Measurements from ENCODE around the gene LRCH4.
A peak's percentile ranks its signal among the peaks of the same experiment; 100 is the strongest.

Gene LRCH4

DNA sequence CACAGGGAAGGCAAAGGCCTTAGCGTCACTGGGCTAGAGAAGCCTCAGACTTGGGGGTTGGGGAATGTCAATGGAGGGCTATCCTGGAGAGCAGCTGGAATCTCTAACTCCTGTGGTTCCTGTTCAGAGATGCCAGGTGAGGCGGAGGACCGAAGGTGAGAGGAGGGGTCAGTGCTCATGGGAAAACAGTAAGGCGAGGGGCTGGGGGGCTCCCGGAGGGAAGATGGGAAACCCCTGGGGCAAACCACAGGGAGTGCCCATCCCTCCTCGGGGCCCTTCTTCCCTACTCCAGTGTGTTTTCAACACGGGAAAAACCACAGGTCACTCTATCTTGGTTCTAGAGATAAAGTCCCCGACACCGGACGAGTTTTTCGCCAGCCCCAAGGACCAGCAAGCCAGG is 3.3 kb downstream of the LRCH4 start:
- H3K27ac ChIP-seq = peak overlapping the region; percentile 95
- H3K9me3 ChIP-seq = no peaks in the 10 kb centered on the region
- peak overlapping the region; percentile 85 to 87 for H3K4me3 ChIP-seq (ENCODE audit: low read depth in 1 of 2, low read length in 1 of 2)
- H3K4me1 ChIP-seq (ENCODE audit: control insufficient read depth in 1 of 2, insufficient read depth in 1 of 2, low read depth in 1 of 2, low read length in 1 of 2) = peaks cover 30 to 50% of the 10 kb centered on the region in 2 experiments
- H3K27me3 ChIP-seq = no peaks in the 10 kb centered on the region
- peaks cover 50% of the 10 kb centered on the region for H3K36me3 ChIP-seq
- TF ChIP-seq, protein P1, sequence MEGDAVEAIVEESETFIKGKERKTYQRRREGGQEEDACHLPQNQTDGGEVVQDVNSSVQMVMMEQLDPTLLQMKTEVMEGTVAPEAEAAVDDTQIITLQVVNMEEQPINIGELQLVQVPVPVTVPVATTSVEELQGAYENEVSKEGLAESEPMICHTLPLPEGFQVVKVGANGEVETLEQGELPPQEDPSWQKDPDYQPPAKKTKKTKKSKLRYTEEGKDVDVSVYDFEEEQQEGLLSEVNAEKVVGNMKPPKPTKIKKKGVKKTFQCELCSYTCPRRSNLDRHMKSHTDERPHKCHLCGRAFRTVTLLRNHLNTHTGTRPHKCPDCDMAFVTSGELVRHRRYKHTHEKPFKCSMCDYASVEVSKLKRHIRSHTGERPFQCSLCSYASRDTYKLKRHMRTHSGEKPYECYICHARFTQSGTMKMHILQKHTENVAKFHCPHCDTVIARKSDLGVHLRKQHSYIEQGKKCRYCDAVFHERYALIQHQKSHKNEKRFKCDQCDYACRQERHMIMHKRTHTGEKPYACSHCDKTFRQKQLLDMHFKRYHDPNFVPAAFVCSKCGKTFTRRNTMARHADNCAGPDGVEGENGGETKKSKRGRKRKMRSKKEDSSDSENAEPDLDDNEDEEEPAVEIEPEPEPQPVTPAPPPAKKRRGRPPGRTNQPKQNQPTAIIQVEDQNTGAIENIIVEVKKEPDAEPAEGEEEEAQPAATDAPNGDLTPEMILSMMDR (IDR thresholded peaks at IDR 0.05) = no peak

DNA sequence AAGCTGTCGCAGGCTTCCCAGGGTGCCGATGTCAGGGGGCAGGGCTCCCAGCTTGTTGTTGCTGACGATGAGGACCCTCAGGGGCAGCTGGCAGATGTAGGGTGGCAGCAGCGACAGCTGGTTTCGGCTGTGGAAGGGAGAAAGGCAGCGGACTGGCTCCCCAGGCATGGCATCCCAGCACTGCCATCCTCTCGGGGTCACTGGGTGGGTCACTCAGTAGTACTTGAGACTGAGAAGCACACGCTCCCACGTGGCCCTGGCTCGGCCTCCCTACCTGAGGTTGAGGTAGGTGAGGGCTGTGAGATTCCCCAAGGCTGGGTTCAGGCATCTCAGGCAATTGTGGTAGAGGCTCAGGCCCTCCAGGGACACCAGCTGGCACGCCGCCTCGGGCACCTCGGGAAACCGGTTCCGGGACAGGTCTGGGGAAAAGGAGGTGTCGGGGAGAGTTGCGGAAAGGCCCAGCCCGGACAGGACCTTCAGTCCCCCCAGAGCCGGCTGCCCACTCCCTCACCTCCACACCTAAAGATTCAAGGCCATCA is 3.8 kb downstream of the LRCH4 start:
- Histone ChIP-seq H3K36me3 (peaks cover 55% of the 10 kb centered on the region), H3K4me3 (ENCODE audit: low read depth in 1 of 2, low read length in 1 of 2) (peak overlapping the region; percentile 85 to 87), H3K9me3 (no peaks in the 10 kb centered on the region), H3K27ac (peak overlapping the region; percentile 95), H3K4me1 (ENCODE audit: control insufficient read depth in 1 of 2, insufficient read depth in 1 of 2, low read depth in 1 of 2, low read length in 1 of 2) (peaks cover 26 to 45% of the 10 kb centered on the region in 2 experiments), H3K27me3 (no peaks in the 10 kb centered on the region)
- TF ChIP-seq, protein P1 (IDR thresholded peaks at IDR 0.05) = no peak

DNA sequence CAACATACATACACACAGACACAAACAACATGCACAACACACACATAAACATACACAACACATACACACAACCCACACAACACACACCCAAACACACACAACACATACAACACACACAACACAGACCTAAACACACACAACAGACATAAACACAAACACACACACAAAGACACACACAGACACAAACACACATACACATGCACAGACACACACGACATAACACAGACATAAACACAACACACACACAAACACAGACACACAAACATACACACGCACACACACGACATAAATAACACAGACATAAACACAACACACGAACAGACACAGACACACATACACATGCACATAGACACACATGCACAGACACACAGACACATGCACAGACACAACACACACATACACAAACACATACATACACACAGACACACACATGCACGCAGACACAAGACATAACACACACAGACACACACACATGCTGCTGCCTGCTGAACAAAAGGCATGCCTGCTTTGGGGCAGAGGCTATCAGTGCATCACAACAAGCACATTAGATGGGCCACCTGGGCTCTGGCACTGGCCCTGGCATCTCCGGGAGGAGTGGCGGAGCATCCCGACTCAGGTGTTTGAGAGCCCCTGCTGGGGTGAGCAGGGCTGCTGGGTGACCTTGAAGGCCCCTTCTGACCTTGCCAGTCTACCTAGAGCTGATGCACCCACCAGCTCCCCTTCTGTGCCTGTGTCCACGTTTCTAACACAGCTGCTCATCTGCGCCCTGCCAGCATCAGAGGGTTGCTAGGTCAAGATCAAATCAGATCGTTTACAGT is 5.3 kb downstream of the LRCH4 start:
- TF ChIP-seq, protein P1 (IDR thresholded peaks at IDR 0.05) = no peak
- Histone ChIP-seq H3K9me3 (no peaks in the 10 kb centered on the region), H3K4me1 (ENCODE audit: control insufficient read depth in 1 of 2, insufficient read depth in 1 of 2, low read depth in 1 of 2, low read length in 1 of 2) (peaks cover 21 to 38% of the 10 kb centered on the region in 2 experiments), H3K36me3 (peaks cover 69% of the 10 kb centered on the region), H3K4me3 (ENCODE audit: low read depth in 1 of 2, low read length in 1 of 2) (no peak overlapping the region), H3K27me3 (no peaks in the 10 kb centered on the region), H3K27ac (peak overlapping the region; percentile 15)

DNA sequence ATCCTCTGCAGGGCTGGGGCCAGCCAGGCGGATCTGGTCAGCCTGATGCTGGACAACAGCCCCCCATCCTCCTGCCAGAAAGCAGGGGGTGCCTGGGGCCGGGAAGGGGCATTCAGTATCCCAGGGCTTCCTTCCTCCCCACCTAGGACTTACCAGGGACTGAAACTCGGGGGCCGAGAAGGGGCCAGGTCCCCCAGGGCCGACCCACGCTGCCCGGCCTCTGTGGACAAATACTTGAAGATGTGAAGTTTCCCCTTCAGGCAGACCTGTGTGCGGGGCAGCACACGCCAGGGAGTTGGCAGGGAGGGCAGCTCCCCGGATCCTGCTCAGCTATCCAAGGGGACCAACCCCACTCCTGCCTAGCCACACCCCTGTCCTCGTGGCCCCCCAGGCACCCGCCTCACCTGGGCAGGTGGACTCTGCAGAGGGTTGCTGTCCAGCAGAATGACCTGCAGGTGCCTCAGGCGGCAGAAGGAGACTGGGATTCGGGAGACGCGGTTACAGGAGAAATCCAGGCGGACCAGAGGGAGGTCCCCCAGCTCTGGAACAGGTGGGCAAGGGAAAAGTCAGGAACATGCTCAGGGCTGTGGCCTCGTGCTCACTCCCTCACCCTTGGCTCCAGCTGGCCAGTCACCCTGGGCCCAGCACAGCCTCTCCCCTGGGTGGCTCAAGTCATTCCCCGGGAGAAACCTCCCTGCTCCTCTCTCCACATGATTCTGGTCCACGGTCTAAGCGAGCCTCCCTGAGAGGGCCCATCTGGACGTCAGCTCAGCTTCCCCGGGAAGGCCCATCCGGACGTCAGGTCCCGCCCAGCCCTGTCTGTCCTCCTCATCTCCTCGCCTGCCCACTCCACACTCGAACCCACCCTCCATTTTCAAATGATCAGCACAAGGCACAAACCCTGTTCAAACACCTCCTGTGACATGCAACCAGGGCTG is 7.4 kb downstream of the LRCH4 start:
- peaks cover 17 to 21% of the 10 kb centered on the region in 2 experiments for H3K4me1 ChIP-seq (ENCODE audit: control insufficient read depth in 1 of 2, insufficient read depth in 1 of 2, low read depth in 1 of 2, low read length in 1 of 2)
- no peaks in the 10 kb centered on the region for H3K27me3 ChIP-seq
- TF ChIP-seq, protein P1 (IDR thresholded peaks at IDR 0.05) = no peak
- no peak overlapping the region for H3K27ac ChIP-seq
- H3K9me3 ChIP-seq = no peaks in the 10 kb centered on the region
- H3K4me3 ChIP-seq (ENCODE audit: low read depth in 1 of 2, low read length in 1 of 2) = no peak overlapping the region
- peaks cover 91% of the 10 kb centered on the region for H3K36me3 ChIP-seq

DNA sequence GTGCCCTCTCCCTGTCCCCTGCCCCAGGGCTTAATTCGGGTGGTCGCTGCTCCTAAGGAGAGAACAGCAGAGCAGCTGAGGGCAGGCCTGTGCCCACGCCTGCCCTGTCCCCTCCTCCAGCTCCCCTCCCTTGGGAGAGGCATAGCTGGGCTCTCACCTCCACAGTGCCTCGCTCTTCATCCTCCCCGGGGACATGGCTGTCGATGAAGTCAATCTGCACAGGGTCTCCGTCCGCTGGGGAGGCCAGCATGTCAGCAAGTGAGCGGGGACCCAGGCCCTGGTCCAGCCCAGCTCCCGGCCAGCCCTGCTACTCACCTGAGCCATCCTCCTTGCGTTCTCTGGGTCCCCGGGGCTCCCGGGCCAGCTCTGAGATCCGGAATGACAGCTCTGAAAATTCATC is 8.4 kb downstream of the LRCH4 start:
- Histone ChIP-seq H3K27me3 (peaks cover 9% of the 10 kb centered on the region), H3K9me3 (no peaks in the 10 kb centered on the region), H3K36me3 (peaks cover 100% of the 10 kb centered on the region), H3K27ac (no peak overlapping the region), H3K4me1 (ENCODE audit: control insufficient read depth in 1 of 2, insufficient read depth in 1 of 2, low read depth in 1 of 2, low read length in 1 of 2) (peaks cover 7 to 11% of the 10 kb centered on the region in 2 experiments), H3K4me3 (ENCODE audit: low read depth in 1 of 2, low read length in 1 of 2) (no peak overlapping the region)
- TF ChIP-seq, protein P1 (IDR thresholded peaks at IDR 0.05) = no peak

Measured in neutrophil (primary cell).